ENCODE data around the gene ENHO.

ENHO gene

GRCh38 chr9:34522971-34523797 lies at the start of gene ENHO:
Gene ENHO, minus strand, starts transcription at chr9:34522990. Its CDS starts 1,295 bp downstream, at chr9:34521695.
- DNase-seq: peak in 50 of 51 donors; percentile 57 to 96 (median 87)

- DNase-seq: no peak
These were observed 49.3 kb upstream of the ENHO start for GRCh38 chr9:34572092-34572491.

GRCh38 chr9:34571481-34571810 lies 48.7 kb upstream of the ENHO start:
- no peak for DNase-seq

GRCh38 chr9:34570809-34571480 lies 48.2 kb upstream of the ENHO start:
- DNase-seq: no peak

GRCh38 chr9:34570376-34570775 lies 47.6 kb upstream of the ENHO start:
- DNase-seq: no peak

GRCh38 chr9:34568774-34569173 lies 46.0 kb upstream of the ENHO start:
- DNase-seq: no peak

- no peak for DNase-seq
These were observed 45.3 kb upstream of the ENHO start for GRCh38 chr9:34568133-34568532.

- no peak for DNase-seq
These were observed 44.2 kb upstream of the ENHO start for GRCh38 chr9:34566972-34567371.

GRCh38 chr9:34566322-34566721 lies 43.5 kb upstream of the ENHO start:
- DNase-seq: no peak

- no peak for DNase-seq
These were observed 43.1 kb upstream of the ENHO start for GRCh38 chr9:34565856-34566255.

GRCh38 chr9:34564617-34565016 lies 41.8 kb upstream of the ENHO start:
- DNase-seq: no peak

- DNase-seq: no peak
These were observed 40.5 kb upstream of the ENHO start for GRCh38 chr9:34563262-34563661.

GRCh38 chr9:34562135-34562745 lies 39.5 kb upstream of the ENHO start:
- no peak for DNase-seq

- no peak for DNase-seq
These were observed 37.9 kb upstream of the ENHO start for GRCh38 chr9:34560599-34561214.

GRCh38 chr9:34559624-34560455 lies 37.0 kb upstream of the ENHO start:
- DNase-seq: peak in 8 of 51 donors; percentile 22 to 78 (median 34)

GRCh38 chr9:34558919-34559623 lies 36.3 kb upstream of the ENHO start:
- DNase-seq: no peak

GRCh38 chr9:34558364-34558763 lies 35.6 kb upstream of the ENHO start:
- no peak for DNase-seq

GRCh38 chr9:34557426-34558321 lies 34.9 kb upstream of the ENHO start:
- DNase-seq: no peak

GRCh38 chr9:34556949-34557348 lies 34.2 kb upstream of the ENHO start:
- DNase-seq: no peak

Data from hypothalamus (tissue), 51 donors.